Gastroesophageal sphincter (tissue), 3 donors: Measurements from ENCODE around the gene TMEM132E.

Experiments
- EP300 ChIP-seq: sonication (generic); formaldehyde crosslinking; IDR thresholded peaks from one replicate; pipeline ENCODE4 v1.6.1; 2017; ENCODE audit warnings: antibody characterized with exemption, mild to moderate bottlenecking
- TF ChIP-seq, protein P1 (sequence below), 4 experiments: fragments of 200-600 bp in 2 of 4; fragments of 450-650 bp in 2 of 4; sonication (generic) in 1 of 4; IDR thresholded peaks; one replicate each; pipeline ENCODE4 v1.5.1; 2017 to 2019; ENCODE audit warnings: antibody characterized with exemption in 4 of 4, mild to moderate bottlenecking in 2 of 4, moderate library complexity in 2 of 4

- no peak for TF ChIP-seq EP300
- TF ChIP-seq, protein P1, sequence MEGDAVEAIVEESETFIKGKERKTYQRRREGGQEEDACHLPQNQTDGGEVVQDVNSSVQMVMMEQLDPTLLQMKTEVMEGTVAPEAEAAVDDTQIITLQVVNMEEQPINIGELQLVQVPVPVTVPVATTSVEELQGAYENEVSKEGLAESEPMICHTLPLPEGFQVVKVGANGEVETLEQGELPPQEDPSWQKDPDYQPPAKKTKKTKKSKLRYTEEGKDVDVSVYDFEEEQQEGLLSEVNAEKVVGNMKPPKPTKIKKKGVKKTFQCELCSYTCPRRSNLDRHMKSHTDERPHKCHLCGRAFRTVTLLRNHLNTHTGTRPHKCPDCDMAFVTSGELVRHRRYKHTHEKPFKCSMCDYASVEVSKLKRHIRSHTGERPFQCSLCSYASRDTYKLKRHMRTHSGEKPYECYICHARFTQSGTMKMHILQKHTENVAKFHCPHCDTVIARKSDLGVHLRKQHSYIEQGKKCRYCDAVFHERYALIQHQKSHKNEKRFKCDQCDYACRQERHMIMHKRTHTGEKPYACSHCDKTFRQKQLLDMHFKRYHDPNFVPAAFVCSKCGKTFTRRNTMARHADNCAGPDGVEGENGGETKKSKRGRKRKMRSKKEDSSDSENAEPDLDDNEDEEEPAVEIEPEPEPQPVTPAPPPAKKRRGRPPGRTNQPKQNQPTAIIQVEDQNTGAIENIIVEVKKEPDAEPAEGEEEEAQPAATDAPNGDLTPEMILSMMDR (IDR thresholded peaks at IDR 0.05) = no peak
Observed at GRCh38 chr17:34613064-34614019, 34.0 kb downstream of the TMEM132E start.
